ENCODE results near the gene SGSM1.

SGSM1 gene

DNA sequence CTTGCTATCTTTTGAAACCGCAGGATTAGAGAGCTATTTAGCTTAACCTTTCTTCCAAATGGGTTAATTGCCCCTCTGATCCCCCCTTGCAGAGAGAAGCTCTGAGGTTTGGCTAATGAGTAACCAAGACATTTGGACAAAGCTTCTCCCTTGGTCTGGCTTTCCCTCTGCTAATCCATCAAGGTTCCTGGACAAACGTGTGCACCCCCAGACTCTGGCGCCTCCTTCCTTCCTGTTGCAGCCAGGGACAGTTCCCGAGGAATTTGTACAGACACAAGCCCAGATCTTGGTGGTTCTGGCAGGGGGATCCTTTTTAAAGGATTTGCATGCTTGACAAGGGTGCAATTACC is 148.1 kb downstream of the SGSM1 start:
- no peaks in the 10 kb centered on the region for H3K9me3 ChIP-seq (ENCODE audit: control insufficient read depth, insufficient read depth, low read length)
- 0 out of 2 replicates have a peak, but pooled peaks cover 4% of the 10 kb centered on the region for H3K4me1 ChIP-seq (ENCODE audit: control insufficient read depth, low read length)
- H3K9me2 ChIP-seq (replicated peaks; ENCODE audit: control insufficient read depth, low read length), result no peaks in the 10 kb centered on the region
- no peak overlapping the region for H3K27ac ChIP-seq (ENCODE audit: low read depth, low read length)
- H3K79me2 ChIP-seq (ENCODE audit: control insufficient read depth, low read length), result no peaks in the 10 kb centered on the region
- H3K4me2 ChIP-seq (ENCODE audit: low read length), result no peak overlapping the region
- H4K20me1 ChIP-seq (ENCODE audit: control insufficient read depth, insufficient read depth, low read depth, low read length), result no peaks in the 10 kb centered on the region
- H3K27me3 ChIP-seq (ENCODE audit: control insufficient read depth, low read length), result no peaks in the 10 kb centered on the region
- no peaks in the 10 kb centered on the region for H3F3A ChIP-seq (ENCODE audit: control insufficient read depth, insufficient read depth)
- H3K36me3 ChIP-seq (ENCODE audit: control insufficient read depth, low read length), result no peaks in the 10 kb centered on the region
- no peak overlapping the region for H3K4me3 ChIP-seq (ENCODE audit: low read length)
- no peak for TF ChIP-seq CTCF (IDR thresholded peaks at IDR 0.05; ENCODE audit: low read depth, low read length, poor library complexity, severe bottlenecking)
- no peak for TF ChIP-seq EZH2phosphoT487 (IDR thresholded peaks at IDR 0.05; ENCODE audit: borderline replicate concordance, low read length)

DNA sequence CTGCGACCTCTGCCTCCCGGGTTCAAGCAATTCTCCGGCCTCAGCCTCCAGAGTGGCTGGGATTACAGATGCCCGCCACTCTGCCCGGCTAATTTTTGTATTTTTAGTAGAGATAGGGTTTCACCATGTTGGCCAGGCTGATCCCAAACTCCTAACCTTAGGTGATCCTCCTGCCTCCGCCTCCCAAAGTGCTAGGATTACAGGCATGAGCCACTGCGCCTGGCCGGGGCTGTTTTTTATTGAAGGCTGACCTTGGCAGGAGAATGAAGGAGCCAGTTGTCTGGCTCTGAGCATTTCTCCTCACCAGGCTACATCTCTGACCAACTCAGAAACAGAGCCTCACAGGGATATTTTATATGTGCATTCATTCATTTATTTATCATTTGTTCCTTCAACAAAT is 148.8 kb downstream of the SGSM1 start:
- 0 out of 2 replicates have a peak, but pooled peaks cover 4% of the 10 kb centered on the region for H3K4me1 ChIP-seq (ENCODE audit: control insufficient read depth, low read length)
- no peaks in the 10 kb centered on the region for H3K36me3 ChIP-seq (ENCODE audit: control insufficient read depth, low read length)
- no peak overlapping the region for H3K4me2 ChIP-seq (ENCODE audit: low read length)
- no peaks in the 10 kb centered on the region for H3K27me3 ChIP-seq (ENCODE audit: control insufficient read depth, low read length)
- no peaks in the 10 kb centered on the region for H3K79me2 ChIP-seq (ENCODE audit: control insufficient read depth, low read length)
- no peaks in the 10 kb centered on the region for H4K20me1 ChIP-seq (ENCODE audit: control insufficient read depth, insufficient read depth, low read depth, low read length)
- H3K27ac ChIP-seq (ENCODE audit: low read depth, low read length), result no peak overlapping the region
- TF ChIP-seq EZH2phosphoT487 (IDR thresholded peaks at IDR 0.05; ENCODE audit: borderline replicate concordance, low read length), result no peak
- H3K4me3 ChIP-seq (ENCODE audit: low read length), result no peak overlapping the region
- no peaks in the 10 kb centered on the region for H3F3A ChIP-seq (ENCODE audit: control insufficient read depth, insufficient read depth)
- H3K9me3 ChIP-seq (ENCODE audit: control insufficient read depth, insufficient read depth, low read length), result no peaks in the 10 kb centered on the region
- H3K9me2 ChIP-seq (replicated peaks; ENCODE audit: control insufficient read depth, low read length), result no peaks in the 10 kb centered on the region

DNA sequence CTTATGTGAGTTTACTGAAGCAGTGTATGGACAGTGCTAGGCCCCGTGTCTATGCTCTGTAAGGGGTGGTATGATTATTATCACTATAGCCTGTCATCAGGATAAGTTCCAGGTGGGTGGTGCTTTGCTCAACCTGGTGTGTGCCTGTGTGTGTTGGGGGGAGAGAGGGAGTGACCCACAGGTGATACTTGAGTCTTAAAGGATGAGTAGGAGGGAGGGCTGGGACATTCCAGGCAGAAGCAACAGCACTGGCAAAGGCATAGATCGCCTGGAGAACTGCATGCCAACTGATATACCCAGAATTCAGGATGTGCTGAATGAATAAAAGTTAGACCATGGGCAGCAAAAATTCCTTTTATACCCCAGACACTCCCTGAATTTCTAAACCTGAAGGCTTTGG is 151.0 kb downstream of the SGSM1 start:
- Histone ChIP-seq H3K4me2 (ENCODE audit: low read length) (no peak overlapping the region), H4K20me1 (ENCODE audit: control insufficient read depth, insufficient read depth, low read depth, low read length) (no peaks in the 10 kb centered on the region), H3K9me2 (replicated peaks; ENCODE audit: control insufficient read depth, low read length) (no peaks in the 10 kb centered on the region), H3K9me3 (ENCODE audit: control insufficient read depth, insufficient read depth, low read length) (no peaks in the 10 kb centered on the region), H3K36me3 (ENCODE audit: control insufficient read depth, low read length) (no peaks in the 10 kb centered on the region), H3K27me3 (ENCODE audit: control insufficient read depth, low read length) (no peaks in the 10 kb centered on the region), H3K27ac (ENCODE audit: low read depth, low read length) (no peak overlapping the region), H3K4me1 (ENCODE audit: control insufficient read depth, low read length) (0 out of 2 replicates have a peak, but pooled peaks cover 3% of the 10 kb centered on the region), H3F3A (ENCODE audit: control insufficient read depth, insufficient read depth) (no peaks in the 10 kb centered on the region), H3K4me3 (ENCODE audit: low read length) (no peak overlapping the region), H3K79me2 (ENCODE audit: control insufficient read depth, low read length) (no peaks in the 10 kb centered on the region)
- TF ChIP-seq CTCF (IDR thresholded peaks at IDR 0.05; ENCODE audit: low read depth, low read length, poor library complexity, severe bottlenecking), result no peak
- TF ChIP-seq EZH2phosphoT487 (IDR thresholded peaks at IDR 0.05; ENCODE audit: borderline replicate concordance, low read length), result no peak

GRCh38 chr22:24961217-24961844 is 155.3 kb downstream of the SGSM1 start:
- H3F3A ChIP-seq (ENCODE audit: control insufficient read depth, insufficient read depth), result no peaks in the 10 kb centered on the region
- no peak overlapping the region for H3K4me2 ChIP-seq (ENCODE audit: low read length)
- no peaks in the 10 kb centered on the region for H3K9me2 ChIP-seq (replicated peaks; ENCODE audit: control insufficient read depth, low read length)
- TF ChIP-seq CTCF (IDR thresholded peaks at IDR 0.05; ENCODE audit: low read depth, low read length, poor library complexity, severe bottlenecking) (no peak), EZH2phosphoT487 (IDR thresholded peaks at IDR 0.05; ENCODE audit: borderline replicate concordance, low read length) (no peak)
- H3K27me3 ChIP-seq (ENCODE audit: control insufficient read depth, low read length), result no peaks in the 10 kb centered on the region
- H3K36me3 ChIP-seq (ENCODE audit: control insufficient read depth, low read length), result no peaks in the 10 kb centered on the region
- no peak overlapping the region for H3K27ac ChIP-seq (ENCODE audit: low read depth, low read length)
- no peaks in the 10 kb centered on the region for H3K9me3 ChIP-seq (ENCODE audit: control insufficient read depth, insufficient read depth, low read length)
- H3K4me3 ChIP-seq (ENCODE audit: low read length), result no peak overlapping the region
- H4K20me1 ChIP-seq (ENCODE audit: control insufficient read depth, insufficient read depth, low read depth, low read length), result no peaks in the 10 kb centered on the region
- H3K4me1 ChIP-seq (ENCODE audit: control insufficient read depth, low read length), result no peaks in the 10 kb centered on the region
- H3K79me2 ChIP-seq (ENCODE audit: control insufficient read depth, low read length), result no peaks in the 10 kb centered on the region

Measured in DOHH2 (cell line).